ENCODE measurements around the gene KIAA1671.

DNA sequence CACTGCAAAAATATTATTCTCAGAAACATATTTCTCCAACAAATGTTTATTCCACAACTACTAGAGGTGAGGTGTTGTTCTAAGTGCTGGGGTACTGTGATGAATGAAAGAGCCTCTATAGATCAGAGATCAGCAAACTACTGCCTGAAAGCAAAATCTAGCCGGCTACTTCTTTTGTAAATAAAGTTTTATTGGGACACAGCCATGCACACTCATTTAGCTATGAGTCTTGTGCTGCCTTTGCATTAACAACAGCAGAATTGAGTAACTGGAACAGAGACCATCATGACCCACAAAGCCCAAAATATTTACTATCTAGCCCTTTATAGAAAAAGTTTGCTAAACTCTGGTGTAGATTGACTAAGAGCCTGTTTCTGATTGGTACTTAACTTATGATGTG is 210.0 kb downstream of the KIAA1671 start:
- no peak for TF ChIP-seq EZH2 (IDR thresholded peaks at IDR 0.05; ENCODE audit: borderline replicate concordance, insufficient read depth, low read depth, low read length, poor library complexity, severe bottlenecking)
- TF ChIP-seq, protein P1, sequence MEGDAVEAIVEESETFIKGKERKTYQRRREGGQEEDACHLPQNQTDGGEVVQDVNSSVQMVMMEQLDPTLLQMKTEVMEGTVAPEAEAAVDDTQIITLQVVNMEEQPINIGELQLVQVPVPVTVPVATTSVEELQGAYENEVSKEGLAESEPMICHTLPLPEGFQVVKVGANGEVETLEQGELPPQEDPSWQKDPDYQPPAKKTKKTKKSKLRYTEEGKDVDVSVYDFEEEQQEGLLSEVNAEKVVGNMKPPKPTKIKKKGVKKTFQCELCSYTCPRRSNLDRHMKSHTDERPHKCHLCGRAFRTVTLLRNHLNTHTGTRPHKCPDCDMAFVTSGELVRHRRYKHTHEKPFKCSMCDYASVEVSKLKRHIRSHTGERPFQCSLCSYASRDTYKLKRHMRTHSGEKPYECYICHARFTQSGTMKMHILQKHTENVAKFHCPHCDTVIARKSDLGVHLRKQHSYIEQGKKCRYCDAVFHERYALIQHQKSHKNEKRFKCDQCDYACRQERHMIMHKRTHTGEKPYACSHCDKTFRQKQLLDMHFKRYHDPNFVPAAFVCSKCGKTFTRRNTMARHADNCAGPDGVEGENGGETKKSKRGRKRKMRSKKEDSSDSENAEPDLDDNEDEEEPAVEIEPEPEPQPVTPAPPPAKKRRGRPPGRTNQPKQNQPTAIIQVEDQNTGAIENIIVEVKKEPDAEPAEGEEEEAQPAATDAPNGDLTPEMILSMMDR (IDR thresholded peaks at IDR 0.05), result no peak
